Motor neuron (in vitro differentiated cells): ENCODE measurements around the gene SLC22A4. TPM values are rescaled to one million over a fixed set of nuclear protein-coding genes. Genes with fewer than 3 reads are reported as not detected.

ENCODE experiments used
- ATAC-seq, 8 experiments: fragments of 200-7000 bp; cut with Tn5 transposase; replicated peaks in 6 of 8; 2 replicates each; pipeline ENCODE4 v1.8.0; 2021; ENCODE audit warnings: mild to moderate bottlenecking in 8 of 8, moderate library complexity in 8 of 8
- H3K27ac ChIP-seq, 2 donors: fragments of 250-450 bp; sonication (Bioruptor Pico); 2 replicates each; pipeline ENCODE4 v1.9.0; 2021; ENCODE audit warnings: antibody characterized with exemption in 2 of 2, mild to moderate bottlenecking in 2 of 2, moderate library complexity in 1 of 2
- H3K4me1 ChIP-seq, 2 donors: fragments of 250-450 bp; sonication (Bioruptor Pico); replicated peaks in 1 of 2; 2 replicates each; pipeline ENCODE4 v1.6.1; 2021; ENCODE audit warnings: antibody characterized with exemption in 2 of 2, mild to moderate bottlenecking in 2 of 2, moderate library complexity in 1 of 2
- H3K4me3 ChIP-seq, 5 donors: fragments of 250-450 bp; sonication (Bioruptor Pico); 2 replicates each; pipeline ENCODE4 v1.9.0; 2021; ENCODE audit warnings: antibody characterized with exemption in 5 of 5, mild to moderate bottlenecking in 5 of 5, moderate library complexity in 4 of 5
- WGBS, 10 experiments: fragments of 450-650 bp; shearing (Covaris generic); methylation state at CpG; one replicate each; pipeline ENCODE4 v1.0.0; 2022; 5-methylcytosine and 5-hydroxymethylcytosine counted together
- in situ Hi-C, 9 experiments: fragments of 400-800 bp; cut with MboI; loops; one replicate each; pipeline ENCODE4 v1.15.0; 2021; ENCODE audit warnings: low sequenced_read_pairs in 9 of 9, low pct_unique_long_range_greater_than_20kb in 2 of 9; ENCODE audit not compliant: unreplicated experiment in 9 of 9
- total RNA-seq, 8 experiments: library from RNA; unstranded; fragments of 300-600 nt; gene quantifications; 2 replicates each; pipeline versions ENCODE4 v1.2.3 to v1.2.4, GENCODE V29; 2022

Gene SLC22A4
- total RNA-seq, 8 experiments from 2014 or later = 0.46 to 2.6 (median 1.4) TPM

GRCh38 chr5:132293066-132293991 lies 865 bp upstream of the SLC22A4 start:
- Histone ChIP-seq H3K27ac (peak overlapping the region; percentile 91 to 94), H3K4me3 (peak overlapping the region; percentile 35 to 61 (median 47)), H3K4me1 (peaks cover 10 to 11% of the 10 kb centered on the region in 2 donors)
- in situ Hi-C loops = no loop called here
- 3 to 25% (median 16%) methylated on average over 2 to 10 of the region's 50 CpGs; no CpG with 5 or more reads in 4 of the 10 experiments for WGBS, 10 experiments
- ATAC-seq = peak; percentile 51 to 77 (median 72)

- Histone ChIP-seq H3K4me3 (peak overlapping the region; percentile 35 to 61 (median 47)), H3K4me1 (peaks cover 10 to 11% of the 10 kb centered on the region in 2 donors), H3K27ac (no peak overlapping the region)
- in situ Hi-C loops = no loop called here
- ATAC-seq = peak; percentile 1 to 21 (median 3)
- WGBS, 10 experiments = 0 to 14% (median 4%) methylated on average over 3 to 8 of the region's 50 CpGs; no CpG with 5 or more reads in 5 of the 10 experiments
These were observed 722 bp downstream of the SLC22A4 start for GRCh38 chr5:132294728-132295504.

GRCh38 chr5:132295505-132296411 lies 1.6 kb downstream of the SLC22A4 start:
- WGBS, 10 experiments = 60 to 100% (median 89%) methylated on average over 1 to 7 of the region's 8 CpGs; no CpG with 5 or more reads in 1 of the 10 experiments
- peak overlapping the region in 4 of 5 donors; percentile 40 to 61 (median 47) for H3K4me3 ChIP-seq
- H3K4me1 ChIP-seq = peaks cover 10 to 11% of the 10 kb centered on the region in 2 donors

GRCh38 chr5:132296412-132297016 lies 2.3 kb downstream of the SLC22A4 start:
- Histone ChIP-seq H3K4me3 (no peak overlapping the region), H3K4me1 (peaks cover 10 to 11% of the 10 kb centered on the region in 2 donors), H3K27ac (no peak overlapping the region)
- in situ Hi-C loops = no loop called here
- ATAC-seq = no peak
- 80 to 100% (median 98%) methylated on average over 1 to 4 of the region's 8 CpGs; no CpG with 5 or more reads in 6 of the 10 experiments for whole genome bisulfite sequencing, 10 experiments

More at GRCh38 chr5:132295505-132296411, 1.6 kb downstream of the SLC22A4 start:
- in situ Hi-C loops = no loop called here
- H3K27ac ChIP-seq = no peak overlapping the region
- ATAC-seq = no peak

GRCh38 chr5:132297211-132297940 lies 3.2 kb downstream of the SLC22A4 start:
- ATAC-seq = no peak
- no peak overlapping the region for H3K4me3 ChIP-seq
- no peak overlapping the region for H3K27ac ChIP-seq
- in situ Hi-C loops = no loop called here
- peaks cover 10 to 11% of the 10 kb centered on the region in 2 donors for H3K4me1 ChIP-seq
- WGBS, 10 experiments = 59 to 100% (median 89%) methylated on average over 1 to 4 of the region's 4 CpGs; no CpG with 5 or more reads in 2 of the 10 experiments

GRCh38 chr5:132298298-132299212 lies 4.4 kb downstream of the SLC22A4 start:
- no peak overlapping the region for H3K4me3 ChIP-seq
- H3K27ac ChIP-seq = no peak overlapping the region
- in situ Hi-C loops = no loop called here
- H3K4me1 ChIP-seq = peaks cover 3 to 6% of the 10 kb centered on the region in 2 donors
- WGBS, 10 experiments = 58 to 89% (median 76%) methylated on average over 1 to 6 of the region's 6 CpGs; no CpG with 5 or more reads in 1 of the 10 experiments
- no peak for ATAC-seq

- no peak overlapping the region for H3K27ac ChIP-seq
- H3K4me1 ChIP-seq = peaks cover 3 to 5% of the 10 kb centered on the region in 2 donors
- in situ Hi-C loops = no loop called here
- 44 to 100% (median 87%) methylated on average over 1 to 2 of the region's 2 CpGs; no CpG with 5 or more reads in 1 of the 10 experiments for WGBS, 10 experiments
- ATAC-seq = no peak
- no peak overlapping the region for H3K4me3 ChIP-seq
These were observed 5.7 kb downstream of the SLC22A4 start for GRCh38 chr5:132299917-132300316.

- H3K4me3 ChIP-seq = no peak overlapping the region
- peak in 3 of 8 experiments; percentile 7 to 94 (median 40) for ATAC-seq
- 25 to 100% (median 68%) methylated on average over 1 to 3 of the region's 6 CpGs; no CpG with 5 or more reads in 2 of the 10 experiments for WGBS, 10 experiments
- H3K4me1 ChIP-seq = no peaks in the 10 kb centered on the region
- no peak overlapping the region for H3K27ac ChIP-seq
- in situ Hi-C loops = no loop called here
These were observed 6.6 kb downstream of the SLC22A4 start for GRCh38 chr5:132300577-132301343.

GRCh38 chr5:132301344-132302271 lies 7.4 kb downstream of the SLC22A4 start:
- in situ Hi-C loops = no loop called here
- no peaks in the 10 kb centered on the region for H3K4me1 ChIP-seq
- peak in 4 of 8 experiments; percentile 18 to 67 (median 36) for ATAC-seq
- no peak overlapping the region for H3K27ac ChIP-seq
- H3K4me3 ChIP-seq = no peak overlapping the region
- 67 to 100% (median 78%) methylated on average over 1 to 9 of the region's 11 CpGs; no CpG with 5 or more reads in 4 of the 10 experiments for WGBS, 10 experiments
